ENCODE measurements around the gene CCN2. TPM values are rescaled to one million over a fixed set of nuclear protein-coding genes. Genes with fewer than 3 reads are reported as not detected.

CCN2 gene
- total and polyA plus RNA-seq, 2 of the 8 experiments (the other 6 are each of a cell fraction or from before 2014, with no cell fraction given) = 25.0 to 107 TPM

GRCh38 chr6:131917763-131918649 is 33.2 kb downstream of the CCN2 start (continued):
- TF ChIP-seq CHD7 (IDR thresholded peaks at IDR 0.05; ENCODE audit: insufficient replicate concordance, low read length) = no peak
- TF ChIP-seq HDAC2 (IDR thresholded peaks at IDR 0.05; ENCODE audit: borderline replicate concordance in 1 of 2, low read depth in 2 of 2, low read length in 2 of 2) = no peak
- no peak for TF ChIP-seq TCF12 (IDR thresholded peaks at IDR 0.05; ENCODE audit: low read depth, low read length)
- TF ChIP-seq POLR2A (IDR thresholded peaks at IDR 0.05; ENCODE audit: control extremely low read depth in 1 of 2, low read depth in 2 of 2, low read length in 2 of 2) = peak in 1 of 2 experiments; percentile 52; a peak in 1 of 3 replicates
- peak; percentile 29 for TF ChIP-seq TAF7 (optimal IDR thresholded peaks at IDR 0.05; ENCODE audit: borderline replicate concordance, low read depth, low read length)
- peak; percentile 46; the same call in 1 of the 2 replicates for TF ChIP-seq GTF2F1 (IDR thresholded peaks at IDR 0.05; ENCODE audit: borderline replicate concordance, low read depth, low read length)
- no peak for TF ChIP-seq CBX5 (IDR thresholded peaks at IDR 0.05; ENCODE audit: low read depth, low read length)
